ENCODE results near the gene ROBO2. TPM values are rescaled to one million over a fixed set of nuclear protein-coding genes. Genes with fewer than 3 reads are reported as not detected.

Gene ROBO2
- total and polyA plus RNA-seq, 12 donors = 0.04 to 3.5 (median 0.34) TPM; not detected in 3

DNA sequence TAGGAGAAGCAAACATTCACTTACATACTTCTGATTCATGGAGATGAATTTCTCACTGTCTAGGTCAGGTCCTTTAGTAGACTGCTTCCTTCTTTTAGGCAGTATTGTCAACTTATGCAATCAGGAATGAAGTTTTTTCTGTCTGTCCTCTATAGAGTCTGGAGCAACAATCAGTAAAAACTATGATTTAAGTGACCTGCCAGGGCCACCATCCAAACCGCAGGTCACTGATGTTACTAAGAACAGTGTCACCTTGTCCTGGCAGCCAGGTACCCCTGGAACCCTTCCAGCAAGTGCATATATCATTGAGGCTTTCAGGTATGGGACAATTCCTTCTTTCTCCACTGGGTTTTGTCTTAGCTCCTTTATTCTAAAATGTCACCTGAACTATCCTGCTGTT, 523.1 kb downstream of the ROBO2 start:
- Histone ChIP-seq H3K4me1 (no peaks in the 10 kb centered on the region), H3K36me3 (no peaks in the 10 kb centered on the region), H3K27me3 (no peaks in the 10 kb centered on the region), H3K27ac (no peak overlapping the region), H3K4me3 (no peak overlapping the region), H3K9me3 (no peaks in the 10 kb centered on the region)
- ATAC-seq (no peak), DNase-seq (no peak)
- TF ChIP-seq, protein P1, sequence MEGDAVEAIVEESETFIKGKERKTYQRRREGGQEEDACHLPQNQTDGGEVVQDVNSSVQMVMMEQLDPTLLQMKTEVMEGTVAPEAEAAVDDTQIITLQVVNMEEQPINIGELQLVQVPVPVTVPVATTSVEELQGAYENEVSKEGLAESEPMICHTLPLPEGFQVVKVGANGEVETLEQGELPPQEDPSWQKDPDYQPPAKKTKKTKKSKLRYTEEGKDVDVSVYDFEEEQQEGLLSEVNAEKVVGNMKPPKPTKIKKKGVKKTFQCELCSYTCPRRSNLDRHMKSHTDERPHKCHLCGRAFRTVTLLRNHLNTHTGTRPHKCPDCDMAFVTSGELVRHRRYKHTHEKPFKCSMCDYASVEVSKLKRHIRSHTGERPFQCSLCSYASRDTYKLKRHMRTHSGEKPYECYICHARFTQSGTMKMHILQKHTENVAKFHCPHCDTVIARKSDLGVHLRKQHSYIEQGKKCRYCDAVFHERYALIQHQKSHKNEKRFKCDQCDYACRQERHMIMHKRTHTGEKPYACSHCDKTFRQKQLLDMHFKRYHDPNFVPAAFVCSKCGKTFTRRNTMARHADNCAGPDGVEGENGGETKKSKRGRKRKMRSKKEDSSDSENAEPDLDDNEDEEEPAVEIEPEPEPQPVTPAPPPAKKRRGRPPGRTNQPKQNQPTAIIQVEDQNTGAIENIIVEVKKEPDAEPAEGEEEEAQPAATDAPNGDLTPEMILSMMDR (IDR thresholded peaks at IDR 0.05) = no peak
- 86 to 96% methylated on average over 1 of the region's 1 CpG for WGBS, 2 donors
- intact Hi-C loops (cut with DNase I) = no loop called here

DNA sequence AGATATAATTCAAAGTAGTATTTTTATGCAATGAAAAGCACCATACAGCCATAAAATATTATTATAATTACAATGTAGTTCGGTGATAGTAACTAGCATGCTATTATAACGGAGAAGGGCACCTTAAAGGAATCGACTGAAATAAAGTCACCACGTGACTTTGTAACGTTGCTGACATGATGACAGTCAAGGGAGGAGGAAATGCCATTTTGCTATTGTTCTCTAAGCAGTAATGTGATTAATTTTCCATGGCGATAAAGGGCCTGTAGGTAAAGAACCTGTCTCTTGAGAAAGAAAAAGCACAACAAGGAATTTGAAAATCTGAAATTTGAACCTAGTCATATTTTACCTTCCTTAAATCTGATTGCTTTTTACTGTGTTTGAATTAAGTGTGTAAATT, 526.2 kb downstream of the ROBO2 start:
- Histone ChIP-seq H3K9me3 (no peaks in the 10 kb centered on the region), H3K4me1 (no peaks in the 10 kb centered on the region), H3K27me3 (no peaks in the 10 kb centered on the region), H3K36me3 (no peaks in the 10 kb centered on the region), H3K27ac (no peak overlapping the region), H3K4me3 (no peak overlapping the region)
- WGBS, 2 donors = 70 to 74% methylated on average over 6 of the region's 6 CpGs
- no peak for DNase-seq
- no peak for ATAC-seq
- intact Hi-C loops (cut with DNase I) = no loop called here
- TF ChIP-seq, protein P1 (IDR thresholded peaks at IDR 0.05) = no peak

DNA sequence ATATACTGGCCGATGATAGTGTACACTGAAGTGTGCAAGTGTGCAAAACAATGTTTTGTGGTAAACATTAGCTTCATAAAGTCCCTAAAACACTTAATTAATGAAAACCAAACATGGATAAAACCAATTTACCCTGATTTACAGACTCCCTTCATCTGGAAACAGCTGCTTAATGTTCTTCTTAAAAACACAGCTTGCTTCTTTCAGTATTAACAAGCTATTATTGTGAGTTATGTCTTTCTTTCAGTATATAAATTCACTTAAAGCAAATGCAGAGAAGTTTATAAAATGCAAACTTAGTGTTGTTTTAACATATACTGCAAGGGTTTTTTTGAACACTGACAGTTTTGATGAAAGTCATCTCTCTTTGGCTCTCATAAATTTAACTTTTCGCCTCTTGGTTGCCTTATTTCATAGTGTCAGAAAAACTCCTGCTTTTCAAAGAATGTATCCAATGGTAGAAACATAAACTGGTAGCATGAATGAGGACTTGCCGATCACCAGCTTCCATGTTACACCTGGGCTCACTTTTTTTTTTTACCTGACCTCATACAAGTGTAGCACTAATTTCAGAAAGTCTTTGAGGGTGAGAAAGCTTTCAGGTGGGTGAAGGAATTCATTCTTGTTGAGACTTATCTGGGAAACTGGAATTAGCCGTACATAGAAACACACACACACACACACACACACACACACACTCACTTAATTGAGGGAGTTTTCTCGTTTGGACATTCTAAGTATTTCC, 532.2 kb downstream of the ROBO2 start:
- Histone ChIP-seq H3K27ac (no peak overlapping the region), H3K9me3 (no peaks in the 10 kb centered on the region), H3K4me1 (no peaks in the 10 kb centered on the region), H3K27me3 (no peaks in the 10 kb centered on the region), H3K4me3 (no peak overlapping the region), H3K36me3 (no peaks in the 10 kb centered on the region)
- intact Hi-C loops (cut with DNase I) = no loop called here
- TF ChIP-seq, protein P1 (IDR thresholded peaks at IDR 0.05) = no peak
- no peak for ATAC-seq
- no peak for DNase-seq
- WGBS, 2 donors = 81 to 86% methylated on average over 5 of the region's 5 CpGs

DNA sequence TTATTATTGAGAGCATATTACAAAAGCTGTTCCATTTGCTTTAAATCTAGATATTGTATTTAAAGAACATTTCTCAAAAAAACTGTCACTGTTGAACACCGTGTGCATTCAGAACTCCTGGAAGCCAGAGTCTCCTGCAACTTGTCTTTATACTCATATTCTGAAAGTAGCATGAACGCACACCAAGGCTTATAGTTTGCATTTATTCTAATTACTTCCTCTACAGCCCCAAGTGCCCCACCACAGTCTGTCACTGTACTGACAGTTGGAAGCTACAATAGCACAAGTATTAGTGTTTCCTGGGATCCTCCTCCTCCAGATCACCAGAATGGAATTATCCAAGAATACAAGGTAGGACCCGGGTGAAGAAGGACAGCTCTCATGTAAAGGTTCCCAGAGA, 537.4 kb downstream of the ROBO2 start:
- WGBS, 2 donors = 74 to 78% methylated on average over 3 of the region's 3 CpGs
- no peak for DNase-seq
- H3K4me3 ChIP-seq = no peak overlapping the region
- no peak for ATAC-seq
- H3K36me3 ChIP-seq = no peaks in the 10 kb centered on the region
- H3K27me3 ChIP-seq = no peaks in the 10 kb centered on the region
- H3K27ac ChIP-seq = no peak overlapping the region
- no peaks in the 10 kb centered on the region for H3K9me3 ChIP-seq
- intact Hi-C loops (cut with DNase I) = no loop called here
- no peaks in the 10 kb centered on the region for H3K4me1 ChIP-seq
- TF ChIP-seq, protein P1 (IDR thresholded peaks at IDR 0.05) = no peak
